GM18861 (cell line): ENCODE measurements around the gene IFNA13.
"Not testable (repeated sequence)": the region's sequence is repeated elsewhere in the genome, so short reads cannot be mapped to it uniquely, and the experiment has no call there.

Source experiments
- ATAC-seq: cut with Tn5 transposase; IDR thresholded peaks from one replicate; pipeline ENCODE4 v1.9.1; 2021; ENCODE audit not compliant: unreplicated experiment

The IFNA13 gene

GRCh38 chr9:21367957-21368356 is at the start of gene IFNA13:
TSS of gene IFNA13 (minus strand) at chr9:21368057. CDS start at chr9:21368010, 47 bp downstream.
- no peak for ATAC-seq

GRCh38 chr9:21415493-21416267 is 47.8 kb upstream of the IFNA13 start:
- ATAC-seq, result no peak

- no peak for ATAC-seq
Observed at GRCh38 chr9:21414220-21414940, 46.5 kb upstream of the IFNA13 start.

GRCh38 chr9:21413624-21414023 is 45.8 kb upstream of the IFNA13 start:
- peak; percentile 49 for ATAC-seq

- ATAC-seq, result no peak
Observed at GRCh38 chr9:21413151-21413550, 45.3 kb upstream of the IFNA13 start.

GRCh38 chr9:21412107-21412506 is 44.2 kb upstream of the IFNA13 start:
- peak; percentile 58 for ATAC-seq

- ATAC-seq, result no peak
Observed at GRCh38 chr9:21408817-21409216, 41.0 kb upstream of the IFNA13 start, which contains the start of gene IFNA8. TSS of gene IFNA8 (plus strand) at chr9:21409117. CDS start at chr9:21409177, 60 bp downstream.

- ATAC-seq, result no peak
Observed at GRCh38 chr9:21404146-21404545, 36.3 kb upstream of the IFNA13 start.

- ATAC-seq, result peak; percentile 53
Observed at GRCh38 chr9:21402386-21403251, 34.8 kb upstream of the IFNA13 start.

- no peak for ATAC-seq
Observed at GRCh38 chr9:21399956-21400355, 32.1 kb upstream of the IFNA13 start.

- no peak for ATAC-seq
Observed at GRCh38 chr9:21398955-21399489, 31.2 kb upstream of the IFNA13 start.

GRCh38 chr9:21395778-21396717 is 28.2 kb upstream of the IFNA13 start:
- peak; percentile 48 for ATAC-seq

- ATAC-seq, result peak; percentile 89
Observed at GRCh38 chr9:21392270-21392669, 24.4 kb upstream of the IFNA13 start.

GRCh38 chr9:21385131-21385670 is 17.3 kb upstream of the IFNA13 start, which contains the start of gene IFNA2:
TSS of gene IFNA2 (minus strand) at chr9:21385398. CDS start at chr9:21385329, 69 bp downstream.
- ATAC-seq, result no peak

GRCh38 chr9:21383627-21384026 is 15.8 kb upstream of the IFNA13 start:
- ATAC-seq, result no peak

GRCh38 chr9:21381448-21382339 is 13.8 kb upstream of the IFNA13 start:
- ATAC-seq, result peak; percentile 97

GRCh38 chr9:21371467-21371866 is 3.6 kb upstream of the IFNA13 start:
- not testable (repeated sequence) for ATAC-seq

- ATAC-seq, result peak; percentile 95
Observed at GRCh38 chr9:21367169-21367568, 688 bp downstream of the IFNA13 start.
